Stimulated activated CD8-positive, alpha-beta memory T cell treated with anti-CD3 and anti-CD28 coated beads, Interleukin-12 subunit alpha, Interleukin-12 subunit beta, amount 100 ng/mL, for 4 hours (primary cell): Measurements from ENCODE around the gene MACROD2.

Experiments used
- DNase-seq: peaks from one replicate; pipeline ENCODE4 v3.0.0-alpha.2; 2020; ENCODE audit warnings: low read depth

Gene MACROD2

GRCh38 chr20:15047601-15048000 is 1052.3 kb downstream of the MACROD2 start:
- DNase-seq = no peak

- DNase-seq = no peak
These were observed 1060.9 kb downstream of the MACROD2 start for GRCh38 chr20:15056246-15056645.

GRCh38 chr20:15058841-15059240 is 1063.5 kb downstream of the MACROD2 start:
- DNase-seq = no peak

- DNase-seq = no peak
These were observed 1064.1 kb downstream of the MACROD2 start for GRCh38 chr20:15059438-15059837.

- DNase-seq = no peak
These were observed 1065.1 kb downstream of the MACROD2 start for GRCh38 chr20:15060265-15061060.

- DNase-seq = no peak
These were observed 1065.7 kb downstream of the MACROD2 start for GRCh38 chr20:15061061-15061430.

GRCh38 chr20:15061955-15062354 is 1066.6 kb downstream of the MACROD2 start:
- no peak for DNase-seq

GRCh38 chr20:15063081-15063480 is 1067.8 kb downstream of the MACROD2 start:
- DNase-seq = no peak

GRCh38 chr20:15064741-15065140 is 1069.4 kb downstream of the MACROD2 start:
- DNase-seq = no peak

- DNase-seq = no peak
These were observed 1070.5 kb downstream of the MACROD2 start for GRCh38 chr20:15065794-15066193.

GRCh38 chr20:15068486-15068885 is 1073.2 kb downstream of the MACROD2 start:
- DNase-seq = no peak

GRCh38 chr20:15069355-15069754 is 1074.0 kb downstream of the MACROD2 start:
- no peak for DNase-seq

GRCh38 chr20:15071085-15071808 is 1075.9 kb downstream of the MACROD2 start:
- DNase-seq = no peak

- no peak for DNase-seq
These were observed 1077.0 kb downstream of the MACROD2 start for GRCh38 chr20:15072316-15072715.

GRCh38 chr20:15075586-15075985 is 1080.3 kb downstream of the MACROD2 start:
- DNase-seq = no peak

GRCh38 chr20:15076785-15077184 is 1081.5 kb downstream of the MACROD2 start:
- no peak for DNase-seq

GRCh38 chr20:15077733-15078250 is 1082.5 kb downstream of the MACROD2 start:
- DNase-seq = no peak

- no peak for DNase-seq
These were observed 1084.5 kb downstream of the MACROD2 start for GRCh38 chr20:15079594-15080340.

GRCh38 chr20:15081261-15081660 is 1085.9 kb downstream of the MACROD2 start:
- no peak for DNase-seq

- no peak for DNase-seq
These were observed 1096.2 kb downstream of the MACROD2 start for GRCh38 chr20:15091421-15092037.

- DNase-seq = no peak
These were observed 1103.0 kb downstream of the MACROD2 start for GRCh38 chr20:15098351-15098750.

GRCh38 chr20:15099130-15099529 is 1103.8 kb downstream of the MACROD2 start:
- DNase-seq = no peak
